ENCODE results near the gene KANSL1L. TPM values are rescaled to one million over a fixed set of nuclear protein-coding genes. Genes with fewer than 3 reads are reported as not detected.

Gene KANSL1L
- total RNA-seq, 1 donor from 2014 or later: 11.5 TPM

DNA sequence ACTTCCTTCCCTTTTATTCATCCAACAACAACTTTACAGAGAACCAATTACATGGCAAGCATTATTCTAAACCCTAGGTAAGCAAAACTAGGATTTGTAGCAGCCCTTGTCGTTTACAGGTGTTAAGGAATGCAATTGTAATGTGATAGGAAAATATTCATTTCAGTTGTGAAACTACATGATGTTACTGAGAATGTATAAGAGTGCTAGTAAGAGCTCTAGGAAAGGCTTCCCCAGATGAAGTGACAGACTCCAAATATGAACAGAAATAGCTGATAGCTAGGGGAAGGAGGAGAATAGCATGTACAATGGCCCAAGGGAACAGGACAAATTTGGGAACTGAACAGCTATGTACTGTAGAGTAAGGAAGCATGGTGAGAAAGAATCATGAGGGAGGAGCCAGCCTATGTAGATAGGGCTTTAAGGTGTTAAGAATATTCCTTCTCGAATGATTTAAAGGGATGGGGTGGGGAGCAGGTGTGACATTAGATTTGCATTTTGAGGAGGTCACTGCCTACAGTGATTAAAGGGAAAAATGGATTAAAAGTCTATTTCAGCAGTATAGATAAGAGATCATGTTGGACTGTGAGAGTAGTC, 137.0 kb downstream of the KANSL1L start:
- DNase-seq (ENCODE audit: low read depth): no peak
- TF ChIP-seq, protein P1, sequence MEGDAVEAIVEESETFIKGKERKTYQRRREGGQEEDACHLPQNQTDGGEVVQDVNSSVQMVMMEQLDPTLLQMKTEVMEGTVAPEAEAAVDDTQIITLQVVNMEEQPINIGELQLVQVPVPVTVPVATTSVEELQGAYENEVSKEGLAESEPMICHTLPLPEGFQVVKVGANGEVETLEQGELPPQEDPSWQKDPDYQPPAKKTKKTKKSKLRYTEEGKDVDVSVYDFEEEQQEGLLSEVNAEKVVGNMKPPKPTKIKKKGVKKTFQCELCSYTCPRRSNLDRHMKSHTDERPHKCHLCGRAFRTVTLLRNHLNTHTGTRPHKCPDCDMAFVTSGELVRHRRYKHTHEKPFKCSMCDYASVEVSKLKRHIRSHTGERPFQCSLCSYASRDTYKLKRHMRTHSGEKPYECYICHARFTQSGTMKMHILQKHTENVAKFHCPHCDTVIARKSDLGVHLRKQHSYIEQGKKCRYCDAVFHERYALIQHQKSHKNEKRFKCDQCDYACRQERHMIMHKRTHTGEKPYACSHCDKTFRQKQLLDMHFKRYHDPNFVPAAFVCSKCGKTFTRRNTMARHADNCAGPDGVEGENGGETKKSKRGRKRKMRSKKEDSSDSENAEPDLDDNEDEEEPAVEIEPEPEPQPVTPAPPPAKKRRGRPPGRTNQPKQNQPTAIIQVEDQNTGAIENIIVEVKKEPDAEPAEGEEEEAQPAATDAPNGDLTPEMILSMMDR (IDR thresholded peaks at IDR 0.05; ENCODE audit: insufficient read depth, low read length, poor library complexity, severe bottlenecking): no peak
- Histone ChIP-seq H3K4me3 (ENCODE audit: low read depth, low read length) (no peak overlapping the region), H3K36me3 (ENCODE audit: control insufficient read depth, insufficient read depth, low read length) (no peaks in the 10 kb centered on the region), H3K27me3 (ENCODE audit: control insufficient read depth, insufficient read depth, low read length) (no peaks in the 10 kb centered on the region)

DNA sequence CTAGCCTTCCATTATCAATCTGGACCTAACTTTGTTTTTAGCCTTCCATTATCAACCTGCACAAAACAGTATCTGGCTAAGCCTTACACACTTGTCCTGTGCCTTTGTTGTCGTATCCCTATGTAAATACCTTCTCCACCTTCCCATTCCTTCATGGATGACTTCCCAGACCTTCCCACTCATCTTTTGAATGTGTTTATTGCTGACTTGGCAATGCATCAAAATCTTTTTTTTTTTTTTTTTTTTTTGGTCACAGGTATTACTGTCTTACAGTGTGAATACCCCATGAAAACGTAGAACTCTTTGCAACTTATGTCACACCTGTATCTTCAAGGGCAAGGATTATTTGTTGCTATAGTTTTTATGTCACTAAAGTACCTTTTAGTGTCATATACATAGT, 143.0 kb downstream of the KANSL1L start:
- no peaks in the 10 kb centered on the region for H3K36me3 ChIP-seq (ENCODE audit: control insufficient read depth, insufficient read depth, low read length)
- TF ChIP-seq, protein P1 (IDR thresholded peaks at IDR 0.05; ENCODE audit: insufficient read depth, low read length, poor library complexity, severe bottlenecking): no peak

DNA sequence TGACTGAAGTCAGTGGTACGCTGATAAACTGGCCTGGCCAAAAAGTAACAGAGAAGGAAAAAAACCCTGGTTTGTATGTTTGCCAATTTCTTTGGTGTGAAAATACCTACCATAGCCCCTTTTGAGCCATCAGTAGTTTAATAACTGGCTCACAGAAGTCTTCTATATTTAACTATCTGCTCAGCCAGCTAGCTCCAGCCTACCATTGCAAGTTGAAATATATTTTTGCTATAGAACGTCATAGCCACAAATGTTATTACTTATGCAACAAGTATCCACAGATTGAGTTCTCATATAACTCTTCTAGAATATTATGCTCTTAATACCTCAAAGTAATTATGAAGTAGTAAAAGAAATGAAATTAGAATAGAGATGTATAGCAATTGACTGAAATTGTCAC, 143.6 kb downstream of the KANSL1L start:
- no peak overlapping the region for H3K4me3 ChIP-seq (ENCODE audit: low read depth, low read length)
- TF ChIP-seq, protein P1 (IDR thresholded peaks at IDR 0.05; ENCODE audit: insufficient read depth, low read length, poor library complexity, severe bottlenecking): no peak
- no peak for DNase-seq (ENCODE audit: low read depth)
- H3K36me3 ChIP-seq (ENCODE audit: control insufficient read depth, insufficient read depth, low read length): no peaks in the 10 kb centered on the region
- H3K27me3 ChIP-seq (ENCODE audit: control insufficient read depth, insufficient read depth, low read length): no peaks in the 10 kb centered on the region

More for the DNA sequence above, 143.0 kb downstream of the KANSL1L start:
- Histone ChIP-seq H3K4me3 (ENCODE audit: low read depth, low read length) (no peak overlapping the region), H3K27me3 (ENCODE audit: control insufficient read depth, insufficient read depth, low read length) (no peaks in the 10 kb centered on the region)
- no peak for DNase-seq (ENCODE audit: low read depth)

DNA sequence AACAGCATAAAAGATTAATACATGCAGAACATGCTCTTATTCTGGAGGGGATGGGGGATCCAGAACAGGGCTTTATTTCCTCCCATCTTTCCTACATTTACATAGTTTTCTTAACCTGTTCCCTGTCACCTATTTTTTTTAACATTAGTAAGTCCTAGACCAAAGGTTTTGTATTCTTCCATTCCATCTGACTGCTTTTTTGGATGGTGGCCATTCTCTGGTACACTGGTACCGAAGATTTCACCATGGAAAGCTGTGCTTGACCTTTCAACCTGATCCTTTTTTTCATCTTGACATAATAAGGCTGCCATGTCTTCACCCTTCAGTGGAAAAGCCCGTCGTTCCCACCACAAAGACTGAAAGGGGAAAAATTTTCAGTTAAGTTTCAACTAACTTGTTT, 148.4 kb downstream of the KANSL1L start:
- Histone ChIP-seq H3K27me3 (ENCODE audit: control insufficient read depth, insufficient read depth, low read length) (no peaks in the 10 kb centered on the region), H3K36me3 (ENCODE audit: control insufficient read depth, insufficient read depth, low read length) (no peaks in the 10 kb centered on the region), H3K4me3 (ENCODE audit: low read depth, low read length) (no peak overlapping the region)
- no peak for DNase-seq (ENCODE audit: low read depth)
- TF ChIP-seq, protein P1 (IDR thresholded peaks at IDR 0.05; ENCODE audit: insufficient read depth, low read length, poor library complexity, severe bottlenecking): no peak

DNA sequence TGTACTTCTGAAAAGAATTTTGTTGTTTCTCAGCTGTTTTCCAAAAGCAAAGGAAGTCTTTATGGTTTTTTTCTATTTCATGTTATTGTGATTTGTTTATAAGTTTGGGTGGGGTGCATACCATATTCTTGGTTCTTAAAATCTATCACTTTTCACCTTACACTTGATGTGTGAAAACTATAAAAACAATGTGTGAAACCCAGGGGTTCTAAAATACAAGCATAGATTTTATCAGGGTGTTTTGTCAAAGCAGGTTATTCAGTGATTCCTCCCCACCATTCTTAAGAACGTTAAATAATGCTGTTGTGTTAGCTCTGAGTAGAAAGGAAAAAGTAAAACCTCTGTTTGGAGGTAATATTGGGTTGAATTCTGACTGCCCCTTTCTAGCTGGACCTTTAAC, 151.1 kb downstream of the KANSL1L start:
- no peaks in the 10 kb centered on the region for H3K36me3 ChIP-seq (ENCODE audit: control insufficient read depth, insufficient read depth, low read length)
- TF ChIP-seq, protein P1 (IDR thresholded peaks at IDR 0.05; ENCODE audit: insufficient read depth, low read length, poor library complexity, severe bottlenecking): no peak
- H3K27me3 ChIP-seq (ENCODE audit: control insufficient read depth, insufficient read depth, low read length): no peaks in the 10 kb centered on the region
- no peak overlapping the region for H3K4me3 ChIP-seq (ENCODE audit: low read depth, low read length)
- no peak for DNase-seq (ENCODE audit: low read depth)

DNA sequence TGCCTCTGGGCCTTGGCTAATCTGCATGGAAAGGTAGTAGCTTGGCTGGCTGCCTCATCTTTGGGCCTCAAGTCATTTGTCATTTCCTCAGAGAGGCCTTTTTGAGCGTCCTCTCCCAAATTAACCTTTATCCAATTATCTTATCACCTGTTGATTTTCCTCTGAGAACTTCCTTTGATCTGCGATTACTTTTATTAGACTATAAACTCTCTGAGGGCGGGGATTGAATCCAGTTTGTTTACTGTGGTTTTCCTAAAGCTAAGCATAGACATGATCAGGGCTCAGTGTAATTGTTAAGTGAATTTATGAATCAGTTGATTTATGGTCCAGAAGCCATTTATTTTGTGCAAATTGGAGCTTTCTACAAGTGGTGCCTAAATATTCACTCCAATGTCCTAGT, 161.3 kb downstream of the KANSL1L start:
- DNase-seq (ENCODE audit: low read depth): no peak
- TF ChIP-seq, protein P1 (IDR thresholded peaks at IDR 0.05; ENCODE audit: insufficient read depth, low read length, poor library complexity, severe bottlenecking): no peak
- no peak overlapping the region for H3K4me3 ChIP-seq (ENCODE audit: low read depth, low read length)
- no peaks in the 10 kb centered on the region for H3K36me3 ChIP-seq (ENCODE audit: control insufficient read depth, insufficient read depth, low read length)
- H3K27me3 ChIP-seq (ENCODE audit: control insufficient read depth, insufficient read depth, low read length): no peaks in the 10 kb centered on the region

Measured in kidney epithelial cell (primary cell).